ENCODE measurements around the gene ABLIM1. TPM values are rescaled to one million over a fixed set of nuclear protein-coding genes. Genes with fewer than 3 reads are reported as not detected.

Gene ABLIM1
- total RNA-seq, 1 donor from 2014 or later: 70.0 TPM

DNA sequence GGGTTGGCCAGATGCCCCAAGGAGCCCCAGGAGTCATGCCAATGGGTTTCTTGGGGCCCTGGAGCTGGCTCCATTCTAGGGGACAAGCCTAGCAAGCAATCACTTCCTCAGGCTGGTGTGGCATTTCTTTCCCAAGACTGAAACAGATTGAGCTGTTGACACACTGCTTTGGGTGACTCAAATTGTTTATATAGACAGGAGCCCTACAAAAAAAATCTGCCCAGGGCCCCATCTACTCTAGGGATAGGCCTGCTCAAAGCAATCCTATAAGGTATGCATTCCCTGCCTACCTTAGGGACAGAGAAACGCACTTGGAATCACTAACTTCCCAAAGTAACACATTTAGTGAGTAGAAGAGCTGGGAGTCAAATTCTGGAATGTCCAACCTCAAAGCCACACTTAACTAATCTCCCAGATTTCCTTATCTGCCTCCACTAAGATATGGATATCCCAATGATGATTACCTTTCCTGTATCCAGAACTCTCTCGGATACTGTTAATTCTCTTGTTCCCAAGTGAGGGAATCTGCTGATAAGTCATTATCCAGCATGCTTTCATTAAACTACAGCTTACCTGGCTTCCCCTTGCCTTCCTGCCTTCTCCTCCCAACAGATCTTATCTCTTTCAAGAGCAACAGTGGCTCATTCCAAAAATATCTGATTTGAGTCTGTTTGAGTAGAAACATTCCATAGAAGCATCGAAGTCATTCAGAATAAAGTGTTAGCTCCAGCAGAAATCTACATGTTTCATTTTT, 3.1 kb downstream of the ABLIM1 start:
- no peak for FAIRE-seq
- peaks cover 13% of the 10 kb centered on the region for H3K4me1 Mint-ChIP-seq (ENCODE audit: low read depth, unreplicated experiment)
- Histone ChIP-seq H3K36me3 (ENCODE audit: insufficient read depth, low read length) (no peaks in the 10 kb centered on the region), H3K27ac (ENCODE audit: low read depth, low read length) (no peak overlapping the region), H3K27me3 (ENCODE audit: insufficient read depth, low read length) (no peaks in the 10 kb centered on the region), H3K9ac (ENCODE audit: low read length) (no peak overlapping the region), H4K20me1 (ENCODE audit: insufficient read depth, low read length) (no peaks in the 10 kb centered on the region), H3K79me2 (ENCODE audit: insufficient read depth, low read length) (no peaks in the 10 kb centered on the region), H3K4me2 (ENCODE audit: low read length) (no peak overlapping the region), H3K4me3 (ENCODE audit: insufficient read depth, low read depth, low read length) (no peak overlapping the region), H3K4me1 (ENCODE audit: insufficient read depth, low read length) (no peaks in the 10 kb centered on the region), H2AFZ (ENCODE audit: low read depth, low read length) (no peak overlapping the region), H3K9me3 (ENCODE audit: insufficient read depth, low read depth, low read length) (no peaks in the 10 kb centered on the region)
- H3K9me3 Mint-ChIP-seq (ENCODE audit: unreplicated experiment): no peaks in the 10 kb centered on the region
- DNase-seq (ENCODE audit: low read depth): peak; percentile 52
- no peaks in the 10 kb centered on the region for H3K27me3 Mint-ChIP-seq (ENCODE audit: low read depth, unreplicated experiment)
- H3K27ac Mint-ChIP-seq (ENCODE audit: unreplicated experiment): peak overlapping the region; percentile 42
- no peak for TF ChIP-seq EZH2 (IDR thresholded peaks at IDR 0.05; ENCODE audit: insufficient read depth, low read length)
- TF ChIP-seq, protein P1, sequence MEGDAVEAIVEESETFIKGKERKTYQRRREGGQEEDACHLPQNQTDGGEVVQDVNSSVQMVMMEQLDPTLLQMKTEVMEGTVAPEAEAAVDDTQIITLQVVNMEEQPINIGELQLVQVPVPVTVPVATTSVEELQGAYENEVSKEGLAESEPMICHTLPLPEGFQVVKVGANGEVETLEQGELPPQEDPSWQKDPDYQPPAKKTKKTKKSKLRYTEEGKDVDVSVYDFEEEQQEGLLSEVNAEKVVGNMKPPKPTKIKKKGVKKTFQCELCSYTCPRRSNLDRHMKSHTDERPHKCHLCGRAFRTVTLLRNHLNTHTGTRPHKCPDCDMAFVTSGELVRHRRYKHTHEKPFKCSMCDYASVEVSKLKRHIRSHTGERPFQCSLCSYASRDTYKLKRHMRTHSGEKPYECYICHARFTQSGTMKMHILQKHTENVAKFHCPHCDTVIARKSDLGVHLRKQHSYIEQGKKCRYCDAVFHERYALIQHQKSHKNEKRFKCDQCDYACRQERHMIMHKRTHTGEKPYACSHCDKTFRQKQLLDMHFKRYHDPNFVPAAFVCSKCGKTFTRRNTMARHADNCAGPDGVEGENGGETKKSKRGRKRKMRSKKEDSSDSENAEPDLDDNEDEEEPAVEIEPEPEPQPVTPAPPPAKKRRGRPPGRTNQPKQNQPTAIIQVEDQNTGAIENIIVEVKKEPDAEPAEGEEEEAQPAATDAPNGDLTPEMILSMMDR (IDR thresholded peaks at IDR 0.05; ENCODE audit: insufficient read depth, low read depth, low read length): no peak
- no peaks in the 10 kb centered on the region for H3K36me3 Mint-ChIP-seq (ENCODE audit: low read depth, unreplicated experiment)
- H3K4me3 Mint-ChIP-seq (ENCODE audit: unreplicated experiment): no peak overlapping the region

- DNase-seq (ENCODE audit: low read depth) (no peak), FAIRE-seq (no peak)
- H3K4me2 ChIP-seq (ENCODE audit: low read length): no peak overlapping the region
- Mint-ChIP-seq H3K4me3 (ENCODE audit: unreplicated experiment) (no peak overlapping the region), H3K27ac (ENCODE audit: unreplicated experiment) (no peak overlapping the region), H3K9me3 (ENCODE audit: unreplicated experiment) (no peaks in the 10 kb centered on the region), H3K4me1 (ENCODE audit: low read depth, unreplicated experiment) (peaks cover 18% of the 10 kb centered on the region), H3K36me3 (ENCODE audit: low read depth, unreplicated experiment) (no peaks in the 10 kb centered on the region), H3K27me3 (ENCODE audit: low read depth, unreplicated experiment) (no peaks in the 10 kb centered on the region)
- H3K27me3 ChIP-seq (ENCODE audit: insufficient read depth, low read length): no peaks in the 10 kb centered on the region
- peaks cover under 1% of the 10 kb centered on the region for H3K4me1 ChIP-seq (ENCODE audit: insufficient read depth, low read length)
- no peak for TF ChIP-seq EZH2 (IDR thresholded peaks at IDR 0.05; ENCODE audit: insufficient read depth, low read length)
- TF ChIP-seq, protein P1 (IDR thresholded peaks at IDR 0.05; ENCODE audit: insufficient read depth, low read depth, low read length): no peak
- no peaks in the 10 kb centered on the region for H3K36me3 ChIP-seq (ENCODE audit: insufficient read depth, low read length)
- no peak overlapping the region for H3K27ac ChIP-seq (ENCODE audit: low read depth, low read length)
- no peaks in the 10 kb centered on the region for H4K20me1 ChIP-seq (ENCODE audit: insufficient read depth, low read length)
- H3K79me2 ChIP-seq (ENCODE audit: insufficient read depth, low read length): no peaks in the 10 kb centered on the region
- H3K9me3 ChIP-seq (ENCODE audit: insufficient read depth, low read depth, low read length): no peaks in the 10 kb centered on the region
- no peak overlapping the region for H3K9ac ChIP-seq (ENCODE audit: low read length)
- H3K4me3 ChIP-seq (ENCODE audit: insufficient read depth, low read depth, low read length): no peak overlapping the region
- H2AFZ ChIP-seq (ENCODE audit: low read depth, low read length): no peak overlapping the region
Observed at GRCh38 chr10:114653926-114654325, 4.1 kb downstream of the ABLIM1 start.
